ENCODE data around the gene MRPS18B.

MRPS18B gene

GRCh38 chr6:30610065-30610464 lies 7.6 kb upstream of the MRPS18B start:
- H3K4me3 Mint-ChIP-seq, result no peak overlapping the region
- peak overlapping the region in 2 of 3 experiments; percentile 15 to 21 for H3K27ac Mint-ChIP-seq
- no peaks in the 10 kb centered on the region for H3K27me3 Mint-ChIP-seq (ENCODE audit: low read depth)
- peaks cover 58% of the 10 kb centered on the region for H3K36me3 Mint-ChIP-seq (ENCODE audit: low read depth)
- H3K9me3 Mint-ChIP-seq, result no peaks in the 10 kb centered on the region
- H3K4me1 Mint-ChIP-seq, result peaks cover 54% of the 10 kb centered on the region
- no peak for TF ChIP-seq CTCF (IDR thresholded peaks at IDR 0.05; ENCODE audit: unreplicated experiment in 3 of 3)

- no peaks in the 10 kb centered on the region for H3K9me3 Mint-ChIP-seq
- peak overlapping the region; percentile 0 to 39 (median 20) for H3K4me3 Mint-ChIP-seq
- peak overlapping the region; percentile 51 to 100 (median 100) for H3K27ac Mint-ChIP-seq
- TF ChIP-seq CTCF (IDR thresholded peaks at IDR 0.05; ENCODE audit: unreplicated experiment in 3 of 3), result no peak
- peaks cover 58% of the 10 kb centered on the region for H3K36me3 Mint-ChIP-seq (ENCODE audit: low read depth)
- peaks cover 54% of the 10 kb centered on the region for H3K4me1 Mint-ChIP-seq
- H3K27me3 Mint-ChIP-seq (ENCODE audit: low read depth), result no peaks in the 10 kb centered on the region
Observed at GRCh38 chr6:30611150-30611855, 6.3 kb upstream of the MRPS18B start.

GRCh38 chr6:30611856-30612194 lies 5.8 kb upstream of the MRPS18B start:
- peaks cover under 1% of the 10 kb centered on the region for H3K27me3 Mint-ChIP-seq (ENCODE audit: low read depth)
- H3K4me3 Mint-ChIP-seq, result peak overlapping the region; percentile 2 to 24 (median 20)
- peak overlapping the region; percentile 51 to 100 (median 100) for H3K27ac Mint-ChIP-seq
- TF ChIP-seq CTCF (IDR thresholded peaks at IDR 0.05; ENCODE audit: unreplicated experiment in 3 of 3), result no peak
- H3K9me3 Mint-ChIP-seq, result no peaks in the 10 kb centered on the region
- H3K4me1 Mint-ChIP-seq, result peaks cover 54% of the 10 kb centered on the region
- peaks cover 58% of the 10 kb centered on the region for H3K36me3 Mint-ChIP-seq (ENCODE audit: low read depth)

GRCh38 chr6:30612213-30612612 lies 5.4 kb upstream of the MRPS18B start:
- Mint-ChIP-seq H3K9me3 (peaks cover 3% of the 10 kb centered on the region), H3K36me3 (ENCODE audit: low read depth) (peaks cover 60% of the 10 kb centered on the region), H3K4me3 (peak overlapping the region in 2 of 3 experiments; percentile 2 to 8), H3K27ac (peak overlapping the region; percentile 51 to 100 (median 100)), H3K27me3 (ENCODE audit: low read depth) (peaks cover 5% of the 10 kb centered on the region), H3K4me1 (peaks cover 54% of the 10 kb centered on the region)
- peak; percentile 26 to 36 (median 32) for TF ChIP-seq CTCF (IDR thresholded peaks at IDR 0.05; ENCODE audit: unreplicated experiment in 3 of 3)

- Mint-ChIP-seq H3K4me3 (peak overlapping the region; percentile 21 to 55 (median 44)), H3K27ac (peak overlapping the region; percentile 94 to 100 (median 100)), H3K27me3 (ENCODE audit: low read depth) (peaks cover 5% of the 10 kb centered on the region), H3K36me3 (ENCODE audit: low read depth) (peaks cover 57% of the 10 kb centered on the region), H3K9me3 (peaks cover 3% of the 10 kb centered on the region), H3K4me1 (peaks cover 54% of the 10 kb centered on the region)
- TF ChIP-seq CTCF (IDR thresholded peaks at IDR 0.05; ENCODE audit: unreplicated experiment in 3 of 3), result no peak
Observed at GRCh38 chr6:30612687-30613248, 4.9 kb upstream of the MRPS18B start.

Measured in nephron (organoid).